OCI-LY1 (cell line): ENCODE measurements around the gene GIGYF2.

ENCODE experiments used
- H2AFZ ChIP-seq: fragments of 200-600 bp; sonication (generic), shearing (Covaris generic); 2 replicates; pipeline ENCODE4 v1.6.0; 2014; ENCODE audit warnings: antibody characterized with exemption, mild to moderate bottlenecking, low read length
- H3F3A ChIP-seq: fragments of 200-600 bp; sonication (generic), shearing (Covaris generic); 2 replicates; pipeline ENCODE4 v1.6.0; 2014; ENCODE audit warnings: mild to moderate bottlenecking, antibody characterized with exemption, low read length, moderate library complexity; ENCODE audit not compliant: insufficient read depth
- H3K27ac ChIP-seq: fragments of 200-600 bp; sonication (generic); 2 replicates; pipeline ENCODE4 v1.5.1; 2014; ENCODE audit warnings: low read length, mixed run types, mild to moderate bottlenecking, low read depth; ENCODE audit not compliant: poor library complexity, severe bottlenecking
- H3K27me3 ChIP-seq: fragments of 200-600 bp; sonication (generic); 2 replicates; pipeline ENCODE4 v1.6.0; 2014; ENCODE audit warnings: antibody characterized with exemption, mild to moderate bottlenecking, low read length, moderate library complexity; ENCODE audit not compliant: insufficient read depth
- H3K36me3 ChIP-seq: fragments of 200-600 bp; sonication (generic); 2 replicates; pipeline ENCODE4 v1.6.1; 2014; ENCODE audit warnings: mild to moderate bottlenecking, antibody characterized with exemption, low read length, moderate library complexity, mixed read lengths; ENCODE audit not compliant: insufficient read depth
- H3K4me1 ChIP-seq: fragments of 200-600 bp; sonication (generic); 2 replicates; pipeline ENCODE4 v1.5.1; 2014; ENCODE audit warnings: mild to moderate bottlenecking, low read length, moderate library complexity; ENCODE audit not compliant: insufficient read depth, severe bottlenecking
- H3K4me2 ChIP-seq: fragments of 200-600 bp; sonication (generic), shearing (Covaris generic); 2 replicates; pipeline ENCODE4 v1.6.1; 2014; ENCODE audit warnings: low read length
- H3K4me3 ChIP-seq: fragments of 200-600 bp; sonication (generic); 2 replicates; pipeline ENCODE4 v1.5.1; 2014; ENCODE audit warnings: low read length, low read depth, mild to moderate bottlenecking, mixed read lengths; ENCODE audit not compliant: poor library complexity, severe bottlenecking
- H3K79me2 ChIP-seq: fragments of 200-600 bp; shearing (Covaris generic); 2 replicates; pipeline ENCODE4 v1.6.1; 2016; ENCODE audit warnings: mixed run types, low read length, mixed read lengths; ENCODE audit not compliant: insufficient read depth
- H3K9ac ChIP-seq: fragments of 200-600 bp; sonication (generic), shearing (Covaris generic); 2 replicates; pipeline ENCODE4 v1.6.1; 2014; ENCODE audit warnings: mild to moderate bottlenecking, low read length, mixed read lengths
- H3K9me2 ChIP-seq: fragments of 200-600 bp; sonication (generic), shearing (Covaris generic); 2 replicates; pipeline ENCODE4 v1.6.1; 2014; ENCODE audit warnings: low read depth, mild to moderate bottlenecking, low read length, mixed read lengths
- H3K9me3 ChIP-seq: fragments of 200-600 bp; shearing (Covaris generic); 2 replicates; pipeline ENCODE4 v1.6.1; 2014; ENCODE audit warnings: low read length, mixed read lengths
- H4K20me1 ChIP-seq: fragments of 200-600 bp; sonication (generic), shearing (Covaris generic); 2 replicates; pipeline ENCODE4 v1.6.0; 2016; ENCODE audit warnings: mild to moderate bottlenecking, low read length; ENCODE audit not compliant: insufficient read depth
- EZH2 ChIP-seq: fragments of 200-600 bp; sonication (generic), shearing (Covaris generic); IDR thresholded peaks from 2 replicates; pipeline ENCODE4 v1.8.0; 2017; ENCODE audit warnings: borderline replicate concordance, mixed run types, mild to moderate bottlenecking, antibody characterized with exemption, low read length, moderate library complexity, mixed read lengths
- TF ChIP-seq, protein P1 (sequence below): fragments of 200-600 bp; sonication (generic), shearing (Covaris generic); IDR thresholded peaks from 2 replicates; pipeline ENCODE4 v1.5.1; 2017; ENCODE audit warnings: mild to moderate bottlenecking, antibody characterized with exemption, low read length, moderate library complexity, mixed read lengths

GIGYF2 gene

GRCh38 chr2:232772531-232772930 is 75.4 kb downstream of the GIGYF2 start:
- no peaks in the 10 kb centered on the region for H3K27me3 ChIP-seq
- no peak overlapping the region for H3K4me3 ChIP-seq
- no peaks in the 10 kb centered on the region for H3F3A ChIP-seq
- TF ChIP-seq EZH2, result no peak
- TF ChIP-seq, protein P1, sequence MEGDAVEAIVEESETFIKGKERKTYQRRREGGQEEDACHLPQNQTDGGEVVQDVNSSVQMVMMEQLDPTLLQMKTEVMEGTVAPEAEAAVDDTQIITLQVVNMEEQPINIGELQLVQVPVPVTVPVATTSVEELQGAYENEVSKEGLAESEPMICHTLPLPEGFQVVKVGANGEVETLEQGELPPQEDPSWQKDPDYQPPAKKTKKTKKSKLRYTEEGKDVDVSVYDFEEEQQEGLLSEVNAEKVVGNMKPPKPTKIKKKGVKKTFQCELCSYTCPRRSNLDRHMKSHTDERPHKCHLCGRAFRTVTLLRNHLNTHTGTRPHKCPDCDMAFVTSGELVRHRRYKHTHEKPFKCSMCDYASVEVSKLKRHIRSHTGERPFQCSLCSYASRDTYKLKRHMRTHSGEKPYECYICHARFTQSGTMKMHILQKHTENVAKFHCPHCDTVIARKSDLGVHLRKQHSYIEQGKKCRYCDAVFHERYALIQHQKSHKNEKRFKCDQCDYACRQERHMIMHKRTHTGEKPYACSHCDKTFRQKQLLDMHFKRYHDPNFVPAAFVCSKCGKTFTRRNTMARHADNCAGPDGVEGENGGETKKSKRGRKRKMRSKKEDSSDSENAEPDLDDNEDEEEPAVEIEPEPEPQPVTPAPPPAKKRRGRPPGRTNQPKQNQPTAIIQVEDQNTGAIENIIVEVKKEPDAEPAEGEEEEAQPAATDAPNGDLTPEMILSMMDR, result no peak
- H3K9ac ChIP-seq, result no peak overlapping the region
- H3K9me3 ChIP-seq, result no peaks in the 10 kb centered on the region
- no peaks in the 10 kb centered on the region for H4K20me1 ChIP-seq
- H3K4me2 ChIP-seq, result no peak overlapping the region
- H3K36me3 ChIP-seq, result peaks cover 44% of the 10 kb centered on the region; the same call in 1 of the 2 replicates
- no peaks in the 10 kb centered on the region for H3K9me2 ChIP-seq
- no peak overlapping the region for H2AFZ ChIP-seq
- no peaks in the 10 kb centered on the region for H3K79me2 ChIP-seq
- peaks cover 15% of the 10 kb centered on the region for H3K4me1 ChIP-seq
- no peak overlapping the region for H3K27ac ChIP-seq

GRCh38 chr2:232773815-232774214 is 76.7 kb downstream of the GIGYF2 start:
- Histone ChIP-seq H3K9me2 (no peaks in the 10 kb centered on the region), H3K36me3 (peaks cover 33% of the 10 kb centered on the region; the same call in 1 of the 2 replicates), H3F3A (no peaks in the 10 kb centered on the region), H2AFZ (no peak overlapping the region), H3K9ac (no peak overlapping the region), H3K4me1 (peaks cover 15% of the 10 kb centered on the region), H3K9me3 (no peaks in the 10 kb centered on the region), H3K27me3 (no peaks in the 10 kb centered on the region), H3K4me2 (no peak overlapping the region), H3K27ac (no peak overlapping the region), H4K20me1 (no peaks in the 10 kb centered on the region), H3K4me3 (no peak overlapping the region), H3K79me2 (no peaks in the 10 kb centered on the region)
- no peak for TF ChIP-seq EZH2
- TF ChIP-seq, protein P1, result no peak

GRCh38 chr2:232776435-232776834 is 79.3 kb downstream of the GIGYF2 start, which contains the start of gene KCNJ13:
KCNJ13 (minus strand) TSS chr2:232776565; CDS start chr2:232771362, 5,203 bp downstream.
- H3K4me3 ChIP-seq, result no peak within 1 kb of the TSS
- H3K79me2 ChIP-seq, result no peaks in the 10 kb centered on the region
- no peak within 1 kb of the TSS for H3K4me2 ChIP-seq
- H3K4me1 ChIP-seq, result peaks cover 15% of the 10 kb centered on the region
- TF ChIP-seq, protein P1, result no peak
- no peak for TF ChIP-seq EZH2
- H3F3A ChIP-seq, result no peaks in the 10 kb centered on the region
- H2AFZ ChIP-seq, result no peak within 1 kb of the TSS
- no peak within 1 kb of the TSS for H3K9ac ChIP-seq
- H3K27ac ChIP-seq, result no peak within 1 kb of the TSS
- H3K9me3 ChIP-seq, result no peaks in the 10 kb centered on the region
- no peaks in the 10 kb centered on the region for H4K20me1 ChIP-seq
- no peaks in the 10 kb centered on the region for H3K9me2 ChIP-seq
- peaks cover 23% of the 10 kb centered on the region; the same call in 1 of the 2 replicates for H3K36me3 ChIP-seq
- no peaks in the 10 kb centered on the region for H3K27me3 ChIP-seq
